ENCODE data around the gene ABCC9. TPM values are rescaled to one million over a fixed set of nuclear protein-coding genes. Genes with fewer than 3 reads are reported as not detected.

Gene ABCC9
- total RNA-seq, 1 experiment from 2014 or later, result 0.07 TPM

GRCh38 chr12:21987755-21988154 is 46.5 kb upstream of the ABCC9 start:
- intact Hi-C loops (cut with micrococcal nuclease; ENCODE audit: unreplicated experiment), result loop anchor here (5.0 kb wide), 1 partner anchor 290 kb away; no protein-coding TSS in a partner anchor
- ChIA-PET CTCF (no interaction called here), POLR2A (ENCODE audit: unreplicated experiment) (no interaction called here)
- Histone ChIP-seq H3K27me3 (ENCODE audit: insufficient read depth, low read depth) (no peaks in the 10 kb centered on the region), H3K79me2 (ENCODE audit: low read depth) (no peaks in the 10 kb centered on the region), H3K9me3 (ENCODE audit: insufficient read depth, low read depth) (no peaks in the 10 kb centered on the region), H3K4me1 (replicated peaks; ENCODE audit: insufficient read depth) (no peaks in the 10 kb centered on the region), H3F3A (ENCODE audit: insufficient read depth, low read depth) (no peaks in the 10 kb centered on the region), H4K20me1 (ENCODE audit: insufficient read depth) (no peaks in the 10 kb centered on the region), H3K4me3 (no peak overlapping the region), H2AFZ (no peak overlapping the region), H3K36me3 (ENCODE audit: low read depth) (no peaks in the 10 kb centered on the region), H3K9me2 (ENCODE audit: insufficient read depth) (no peaks in the 10 kb centered on the region), H3K4me2 (no peak overlapping the region), H3K27ac (no peak overlapping the region)
- BruUV-seq (replicated peaks), result no TSS peak
- no peak for DNase-seq
- no peak for TF ChIP-seq CTCF (conservative IDR thresholded peaks at IDR 0.05)
- TF ChIP-seq EZH2 (IDR thresholded peaks at IDR 0.05; ENCODE audit: low read depth), result no peak

- POLR2A ChIA-PET (ENCODE audit: unreplicated experiment), result interaction anchor here (0.6 kb wide), 1 partner anchor 30 kb away, joined by 3 read pairs; no protein-coding TSS in a partner anchor
- no peaks in the 10 kb centered on the region for H3K9me3 ChIP-seq (ENCODE audit: insufficient read depth, low read depth)
- no peaks in the 10 kb centered on the region for H3K9me2 ChIP-seq (ENCODE audit: insufficient read depth)
- no peaks in the 10 kb centered on the region for H3K79me2 ChIP-seq (ENCODE audit: low read depth)
- no peaks in the 10 kb centered on the region for H3K36me3 ChIP-seq (ENCODE audit: low read depth)
- no peak overlapping the region for H2AFZ ChIP-seq
- H3K4me2 ChIP-seq, result no peak overlapping the region
- no peaks in the 10 kb centered on the region for H4K20me1 ChIP-seq (ENCODE audit: insufficient read depth)
- no peaks in the 10 kb centered on the region for H3K4me1 ChIP-seq (replicated peaks; ENCODE audit: insufficient read depth)
- BruUV-seq (replicated peaks), result no TSS peak
- intact Hi-C loops (cut with micrococcal nuclease; ENCODE audit: unreplicated experiment), result loop anchor here (5.0 kb wide), 1 partner anchor 288 kb away; no protein-coding TSS in a partner anchor
- H3F3A ChIP-seq (ENCODE audit: insufficient read depth, low read depth), result no peaks in the 10 kb centered on the region
- no peak overlapping the region for H3K4me3 ChIP-seq
- no peak for TF ChIP-seq CTCF (conservative IDR thresholded peaks at IDR 0.05)
- TF ChIP-seq EZH2 (IDR thresholded peaks at IDR 0.05; ENCODE audit: low read depth), result no peak
- no peak for DNase-seq
- no peak overlapping the region for H3K27ac ChIP-seq
- CTCF ChIA-PET, result no interaction called here
- no peaks in the 10 kb centered on the region for H3K27me3 ChIP-seq (ENCODE audit: insufficient read depth, low read depth)
Measured at GRCh38 chr12:21985155-21985554, 43.9 kb upstream of the ABCC9 start.

GRCh38 chr12:21984375-21984774 is 43.1 kb upstream of the ABCC9 start:
- H3K27ac ChIP-seq, result no peak overlapping the region
- no peaks in the 10 kb centered on the region for H3K9me2 ChIP-seq (ENCODE audit: insufficient read depth)
- no peaks in the 10 kb centered on the region for H3K27me3 ChIP-seq (ENCODE audit: insufficient read depth, low read depth)
- H2AFZ ChIP-seq, result no peak overlapping the region
- intact Hi-C loops (cut with micrococcal nuclease; ENCODE audit: unreplicated experiment), result no loop called here
- H3K4me2 ChIP-seq, result no peak overlapping the region
- DNase-seq, result no peak
- no peaks in the 10 kb centered on the region for H3K36me3 ChIP-seq (ENCODE audit: low read depth)
- H3F3A ChIP-seq (ENCODE audit: insufficient read depth, low read depth), result no peaks in the 10 kb centered on the region
- H3K4me3 ChIP-seq, result no peak overlapping the region
- H4K20me1 ChIP-seq (ENCODE audit: insufficient read depth), result no peaks in the 10 kb centered on the region
- POLR2A ChIA-PET (ENCODE audit: unreplicated experiment), result no interaction called here
- CTCF ChIA-PET, result no interaction called here
- H3K4me1 ChIP-seq (replicated peaks; ENCODE audit: insufficient read depth), result no peaks in the 10 kb centered on the region
- BruUV-seq (replicated peaks), result no TSS peak
- H3K79me2 ChIP-seq (ENCODE audit: low read depth), result no peaks in the 10 kb centered on the region
- H3K9me3 ChIP-seq (ENCODE audit: insufficient read depth, low read depth), result no peaks in the 10 kb centered on the region
- no peak for TF ChIP-seq CTCF (conservative IDR thresholded peaks at IDR 0.05)
- TF ChIP-seq EZH2 (IDR thresholded peaks at IDR 0.05; ENCODE audit: low read depth), result no peak
